Measurements from ENCODE around the gene KDM3B.
"Not testable (repeated sequence)": the region's sequence is repeated elsewhere in the genome, so short reads cannot be mapped to it uniquely, and the experiment has no call there.

Gene KDM3B

DNA sequence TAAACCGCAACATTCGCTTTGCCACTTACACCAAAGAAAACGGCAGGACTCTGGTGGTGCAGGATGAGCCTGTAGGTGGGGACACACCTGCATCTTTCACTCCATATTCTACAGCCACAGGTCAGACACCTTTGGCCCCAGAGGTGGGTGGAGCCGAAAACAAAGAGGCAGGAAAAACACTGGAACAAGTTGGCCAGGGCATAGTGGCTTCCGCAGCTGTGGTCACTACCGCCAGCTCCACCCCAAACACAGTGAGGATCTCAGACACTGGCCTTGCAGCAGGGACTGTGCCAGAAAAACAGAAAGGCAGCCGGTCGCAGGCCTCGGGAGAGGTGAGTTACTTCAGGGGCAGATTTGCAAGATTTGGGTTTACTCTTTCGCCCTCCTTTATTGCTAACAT lies 33.8 kb downstream of the KDM3B start:
- Histone ChIP-seq H2AFZ (ENCODE audit: low read length) (no peak overlapping the region), H3F3A (ENCODE audit: insufficient read depth, low read length) (no peaks in the 10 kb centered on the region), H3K27me3 (replicated peaks; ENCODE audit: insufficient read depth, low read length) (no peaks in the 10 kb centered on the region), H3K9me3 (replicated peaks; ENCODE audit: insufficient read depth, low read length) (no peaks in the 10 kb centered on the region), H3K4me1 (ENCODE audit: low read length) (no peaks in the 10 kb centered on the region), H3K9ac (ENCODE audit: low read length) (no peak overlapping the region), H3K36me3 (replicated peaks; ENCODE audit: insufficient read depth, low read length) (peaks cover 4% of the 10 kb centered on the region; the same call in 1 of the 2 replicates), H4K20me1 (ENCODE audit: insufficient read depth, low read length) (no peaks in the 10 kb centered on the region), H3K79me2 (ENCODE audit: low read length) (no peaks in the 10 kb centered on the region), H3K27ac (ENCODE audit: low read length) (no peak overlapping the region), H3K9me2 (replicated peaks; ENCODE audit: insufficient read depth, low read length) (no peaks in the 10 kb centered on the region), H3K4me2 (ENCODE audit: low read depth, low read length) (no peak overlapping the region), H3K4me3 (ENCODE audit: low read length) (no peak overlapping the region)
- no peak for DNase-seq
- TF ChIP-seq, protein P1, sequence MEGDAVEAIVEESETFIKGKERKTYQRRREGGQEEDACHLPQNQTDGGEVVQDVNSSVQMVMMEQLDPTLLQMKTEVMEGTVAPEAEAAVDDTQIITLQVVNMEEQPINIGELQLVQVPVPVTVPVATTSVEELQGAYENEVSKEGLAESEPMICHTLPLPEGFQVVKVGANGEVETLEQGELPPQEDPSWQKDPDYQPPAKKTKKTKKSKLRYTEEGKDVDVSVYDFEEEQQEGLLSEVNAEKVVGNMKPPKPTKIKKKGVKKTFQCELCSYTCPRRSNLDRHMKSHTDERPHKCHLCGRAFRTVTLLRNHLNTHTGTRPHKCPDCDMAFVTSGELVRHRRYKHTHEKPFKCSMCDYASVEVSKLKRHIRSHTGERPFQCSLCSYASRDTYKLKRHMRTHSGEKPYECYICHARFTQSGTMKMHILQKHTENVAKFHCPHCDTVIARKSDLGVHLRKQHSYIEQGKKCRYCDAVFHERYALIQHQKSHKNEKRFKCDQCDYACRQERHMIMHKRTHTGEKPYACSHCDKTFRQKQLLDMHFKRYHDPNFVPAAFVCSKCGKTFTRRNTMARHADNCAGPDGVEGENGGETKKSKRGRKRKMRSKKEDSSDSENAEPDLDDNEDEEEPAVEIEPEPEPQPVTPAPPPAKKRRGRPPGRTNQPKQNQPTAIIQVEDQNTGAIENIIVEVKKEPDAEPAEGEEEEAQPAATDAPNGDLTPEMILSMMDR (IDR thresholded peaks at IDR 0.05; ENCODE audit: low read length) = no peak
- TF ChIP-seq EZH2 (optimal IDR thresholded peaks at IDR 0.05; ENCODE audit: low read depth, low read length) = no peak
- no peak for TF ChIP-seq EZH2phosphoT487 (IDR thresholded peaks at IDR 0.05; ENCODE audit: low read length)

DNA sequence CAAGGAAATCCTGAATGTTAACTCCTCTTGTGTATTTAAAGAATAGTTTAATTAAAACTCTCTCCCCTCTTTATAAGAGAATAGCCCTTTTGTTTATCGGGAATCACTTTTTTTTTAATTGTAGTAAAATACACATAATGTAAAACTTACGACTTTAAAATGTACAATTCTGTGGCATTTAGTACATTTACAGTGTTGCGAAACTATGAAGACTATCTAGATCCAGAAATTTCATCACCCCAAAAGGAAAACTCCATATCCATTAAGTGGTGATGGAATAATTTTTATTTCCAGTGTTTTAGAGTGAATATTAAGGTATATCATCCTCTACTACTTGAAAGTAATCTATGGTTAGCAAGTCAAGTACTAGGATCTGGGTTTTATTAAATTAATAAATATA lies 36.8 kb downstream of the KDM3B start:
- no peaks in the 10 kb centered on the region for H3K27me3 ChIP-seq (replicated peaks; ENCODE audit: insufficient read depth, low read length)
- no peak for DNase-seq
- no peaks in the 10 kb centered on the region for H3K4me1 ChIP-seq (ENCODE audit: low read length)
- peaks cover 9% of the 10 kb centered on the region; the same call in 1 of the 2 replicates for H3K36me3 ChIP-seq (replicated peaks; ENCODE audit: insufficient read depth, low read length)
- no peaks in the 10 kb centered on the region for H4K20me1 ChIP-seq (ENCODE audit: insufficient read depth, low read length)
- H3K9me3 ChIP-seq (replicated peaks; ENCODE audit: insufficient read depth, low read length) = no peaks in the 10 kb centered on the region
- no peaks in the 10 kb centered on the region for H3K79me2 ChIP-seq (ENCODE audit: low read length)
- TF ChIP-seq EZH2phosphoT487 (IDR thresholded peaks at IDR 0.05; ENCODE audit: low read length) = no peak
- TF ChIP-seq, protein P1 (IDR thresholded peaks at IDR 0.05; ENCODE audit: low read length) = no peak
- no peak for TF ChIP-seq EZH2 (optimal IDR thresholded peaks at IDR 0.05; ENCODE audit: low read depth, low read length)
- H3K27ac ChIP-seq (ENCODE audit: low read length) = no peak overlapping the region
- H3K9ac ChIP-seq (ENCODE audit: low read length) = no peak overlapping the region
- no peak overlapping the region for H3K4me3 ChIP-seq (ENCODE audit: low read length)
- no peak overlapping the region for H3K4me2 ChIP-seq (ENCODE audit: low read depth, low read length)
- no peak overlapping the region for H2AFZ ChIP-seq (ENCODE audit: low read length)
- H3K9me2 ChIP-seq (replicated peaks; ENCODE audit: insufficient read depth, low read length) = no peaks in the 10 kb centered on the region
- H3F3A ChIP-seq (ENCODE audit: insufficient read depth, low read length) = no peaks in the 10 kb centered on the region

DNA sequence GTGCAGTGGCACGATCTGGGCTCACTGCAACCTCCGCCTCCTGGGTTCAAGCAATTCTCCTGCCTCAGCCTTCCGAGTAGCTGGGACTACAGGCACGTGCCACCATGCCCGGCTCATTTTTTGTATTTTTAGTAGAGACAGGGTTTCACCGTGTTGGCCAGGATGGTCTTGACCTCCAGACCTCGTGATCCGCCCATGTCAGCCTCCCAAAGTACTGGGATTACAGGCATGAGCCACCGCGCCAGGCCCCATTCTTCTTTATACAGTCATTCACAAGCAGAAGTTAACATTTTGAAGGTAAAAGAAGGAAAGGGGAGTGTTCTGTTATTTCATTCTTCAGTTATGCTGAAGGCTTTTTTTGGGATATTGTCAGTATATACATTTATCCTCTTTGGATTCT lies 37.4 kb downstream of the KDM3B start:
- not testable (repeated sequence) for H3K9ac ChIP-seq (ENCODE audit: low read length); H3K9me3 ChIP-seq (replicated peaks; ENCODE audit: insufficient read depth, low read length); H3K4me3 ChIP-seq (ENCODE audit: low read length); H3F3A ChIP-seq (ENCODE audit: insufficient read depth, low read length); H3K79me2 ChIP-seq (ENCODE audit: low read length); DNase-seq; H2AFZ ChIP-seq (ENCODE audit: low read length); H3K36me3 ChIP-seq (replicated peaks; ENCODE audit: insufficient read depth, low read length); H3K4me1 ChIP-seq (ENCODE audit: low read length); H4K20me1 ChIP-seq (ENCODE audit: insufficient read depth, low read length); H3K27ac ChIP-seq (ENCODE audit: low read length); H3K9me2 ChIP-seq (replicated peaks; ENCODE audit: insufficient read depth, low read length); H3K27me3 ChIP-seq (replicated peaks; ENCODE audit: insufficient read depth, low read length); H3K4me2 ChIP-seq (ENCODE audit: low read depth, low read length)

DNA sequence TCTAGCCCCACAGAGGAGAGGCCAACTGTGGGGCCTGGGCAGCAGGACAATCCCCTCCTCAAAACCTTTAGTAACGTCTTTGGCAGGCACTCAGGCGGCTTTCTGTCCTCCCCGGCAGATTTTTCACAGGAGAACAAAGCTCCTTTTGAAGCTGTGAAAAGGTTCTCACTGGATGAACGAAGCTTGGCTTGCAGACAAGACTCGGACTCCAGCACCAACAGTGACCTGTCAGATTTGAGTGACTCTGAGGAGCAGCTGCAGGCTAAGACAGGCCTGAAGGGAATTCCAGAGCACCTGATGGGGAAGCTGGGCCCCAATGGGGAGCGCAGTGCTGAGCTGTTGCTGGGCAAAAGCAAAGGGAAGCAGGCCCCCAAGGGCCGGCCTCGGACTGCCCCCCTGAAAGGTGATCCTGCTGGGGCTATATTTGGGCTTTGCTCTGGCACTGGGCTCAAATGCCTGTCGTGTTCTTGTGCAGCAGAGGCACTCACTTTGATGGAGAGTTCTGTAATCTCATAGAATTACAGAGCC lies 39.4 kb downstream of the KDM3B start:
- H3K9ac ChIP-seq (ENCODE audit: low read length) = no peak overlapping the region
- H3K79me2 ChIP-seq (ENCODE audit: low read length) = no peaks in the 10 kb centered on the region
- H3K36me3 ChIP-seq (replicated peaks; ENCODE audit: insufficient read depth, low read length) = 0 out of 2 replicates have a peak, but pooled peaks cover 5% of the 10 kb centered on the region

More for the DNA sequence above, 39.4 kb downstream of the KDM3B start:
- TF ChIP-seq EZH2 (optimal IDR thresholded peaks at IDR 0.05; ENCODE audit: low read depth, low read length) = no peak
- TF ChIP-seq, protein P1 (IDR thresholded peaks at IDR 0.05; ENCODE audit: low read length) = no peak
- TF ChIP-seq EZH2phosphoT487 (IDR thresholded peaks at IDR 0.05; ENCODE audit: low read length) = no peak
- DNase-seq = no peak
- no peak overlapping the region for H3K4me2 ChIP-seq (ENCODE audit: low read depth, low read length)
- H3K9me2 ChIP-seq (replicated peaks; ENCODE audit: insufficient read depth, low read length) = no peaks in the 10 kb centered on the region
- H3K9me3 ChIP-seq (replicated peaks; ENCODE audit: insufficient read depth, low read length) = no peaks in the 10 kb centered on the region
- H4K20me1 ChIP-seq (ENCODE audit: insufficient read depth, low read length) = no peaks in the 10 kb centered on the region
- no peaks in the 10 kb centered on the region for H3K27me3 ChIP-seq (replicated peaks; ENCODE audit: insufficient read depth, low read length)
- no peaks in the 10 kb centered on the region for H3F3A ChIP-seq (ENCODE audit: insufficient read depth, low read length)
- no peak overlapping the region for H3K27ac ChIP-seq (ENCODE audit: low read length)
- no peak overlapping the region for H2AFZ ChIP-seq (ENCODE audit: low read length)
- no peaks in the 10 kb centered on the region for H3K4me1 ChIP-seq (ENCODE audit: low read length)
- H3K4me3 ChIP-seq (ENCODE audit: low read length) = no peak overlapping the region
